Measurements from ENCODE around the gene TRIM72.

Gene TRIM72

GRCh38 chr16:31188450-31189411 lies 25.2 kb upstream of the TRIM72 start:
- Histone ChIP-seq H3K36me3 (replicated peaks in 1 of 2; ENCODE audit: control insufficient read depth in 2 of 2, insufficient read depth in 2 of 2, low read length in 2 of 2) (peaks cover 77 to 100% of the 10 kb centered on the region in 2 donors), H3K14ac (ENCODE audit: low read length) (no peak overlapping the region), H3K27ac (replicated peaks; ENCODE audit: low read length) (no peak overlapping the region)

DNA sequence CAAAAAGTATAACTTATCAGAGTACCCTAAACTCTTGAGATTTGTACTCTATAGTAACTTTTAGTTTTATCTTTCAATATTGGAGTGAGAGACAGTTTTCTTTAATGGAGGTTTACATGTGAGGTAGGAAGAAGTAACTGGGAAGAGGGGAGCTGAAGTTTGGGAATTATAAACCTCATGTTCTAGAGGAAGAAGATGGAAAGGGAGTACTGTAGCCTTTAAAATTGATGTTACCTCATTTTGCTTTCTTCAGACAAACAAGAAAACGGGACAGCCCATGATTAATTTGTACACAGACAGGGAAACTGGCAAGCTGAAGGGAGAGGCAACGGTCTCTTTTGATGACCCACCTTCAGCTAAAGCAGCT lies 24.5 kb upstream of the TRIM72 start:
- no peak overlapping the region for H3K14ac ChIP-seq (ENCODE audit: low read length)
- no peak overlapping the region for H4K8ac ChIP-seq (ENCODE audit: low read depth, low read length)
- no peak overlapping the region for H3K9ac ChIP-seq (ENCODE audit: low read depth, low read length, poor library complexity)
- H3K9me3 ChIP-seq (replicated peaks in 1 of 2; ENCODE audit: control insufficient read depth in 2 of 2, insufficient read depth in 1 of 2, low read depth in 1 of 2, low read length in 2 of 2), result no peaks in the 10 kb centered on the region
- no peak overlapping the region for H3K4ac ChIP-seq (ENCODE audit: low read length)
- H2BK12ac ChIP-seq (ENCODE audit: low read length), result no peak overlapping the region
- H3K27ac ChIP-seq (replicated peaks; ENCODE audit: low read length), result no peak overlapping the region
- no peak overlapping the region for H2AK5ac ChIP-seq (ENCODE audit: low read depth, low read length)
- no peak for DNase-seq (ENCODE audit: low spot score)
- H3K36me3 ChIP-seq (replicated peaks in 1 of 2; ENCODE audit: control insufficient read depth in 2 of 2, insufficient read depth in 2 of 2, low read length in 2 of 2), result peaks cover 78 to 100% of the 10 kb centered on the region in 2 donors
- no peak overlapping the region for H2BK15ac ChIP-seq (ENCODE audit: low read length)
- peaks cover 10% of the 10 kb centered on the region for H3K79me1 ChIP-seq (ENCODE audit: low read depth, low read length)
- H3K18ac ChIP-seq (ENCODE audit: low read length), result no peak overlapping the region
- no peak overlapping the region for H3K4me3 ChIP-seq (ENCODE audit: low read length in 2 of 2)
- no peak overlapping the region for H4K91ac ChIP-seq (ENCODE audit: low read depth, low read length, poor library complexity)
- no peak overlapping the region for H2BK5ac ChIP-seq (ENCODE audit: low read length)
- H3K27me3 ChIP-seq (ENCODE audit: control insufficient read depth in 3 of 3, insufficient read depth in 3 of 3, low read depth in 1 of 3, low read length in 3 of 3), result no peaks in the 10 kb centered on the region
- H2AFZ ChIP-seq (ENCODE audit: low read length), result no peak overlapping the region
- H3K4me2 ChIP-seq (ENCODE audit: insufficient read depth, low read length, poor library complexity, severe bottlenecking), result no peak overlapping the region
- no peak overlapping the region for H3K23ac ChIP-seq (ENCODE audit: low read depth, low read length, poor library complexity)
- H3K4me1 ChIP-seq (ENCODE audit: control insufficient read depth in 2 of 2, insufficient read depth in 1 of 2, low read depth in 1 of 2, low read length in 2 of 2), result no peaks in the 10 kb centered on the region
- H2BK120ac ChIP-seq (ENCODE audit: low read depth, low read length), result no peak overlapping the region
- no CpG with 5 or more reads among the region's 2 CpGs for WGBS, 2 donors (ENCODE audit: extremely low coverage in 2 of 2, insufficient read length in 2 of 2, insufficient replicate concordance in 1 of 2)

More at GRCh38 chr16:31188450-31189411, 25.2 kb upstream of the TRIM72 start:
- no peak overlapping the region for H4K8ac ChIP-seq (ENCODE audit: low read depth, low read length)
- H3K79me1 ChIP-seq (ENCODE audit: low read depth, low read length), result peaks cover 10% of the 10 kb centered on the region
- no peak overlapping the region for H2AK5ac ChIP-seq (ENCODE audit: low read depth, low read length)
- H2BK5ac ChIP-seq (ENCODE audit: low read length), result no peak overlapping the region
- H2AFZ ChIP-seq (ENCODE audit: low read length), result no peak overlapping the region
- peaks cover 0 to 2% of the 10 kb centered on the region in 2 donors for H3K4me1 ChIP-seq (ENCODE audit: control insufficient read depth in 2 of 2, insufficient read depth in 1 of 2, low read depth in 1 of 2, low read length in 2 of 2)
- no peak overlapping the region for H3K4me3 ChIP-seq (ENCODE audit: low read length in 2 of 2)
- H3K23ac ChIP-seq (ENCODE audit: low read depth, low read length, poor library complexity), result no peak overlapping the region
- WGBS, 2 donors (ENCODE audit: extremely low coverage in 2 of 2, insufficient read length in 2 of 2, insufficient replicate concordance in 1 of 2), result no CpG with 5 or more reads among the region's 3 CpGs
- H3K4me2 ChIP-seq (ENCODE audit: insufficient read depth, low read length, poor library complexity, severe bottlenecking), result no peak overlapping the region
- no peaks in the 10 kb centered on the region for H3K27me3 ChIP-seq (ENCODE audit: control insufficient read depth in 3 of 3, insufficient read depth in 3 of 3, low read depth in 1 of 3, low read length in 3 of 3)
- no peak overlapping the region for H4K91ac ChIP-seq (ENCODE audit: low read depth, low read length, poor library complexity)
- no peak overlapping the region for H3K18ac ChIP-seq (ENCODE audit: low read length)
- no peak overlapping the region for H2BK12ac ChIP-seq (ENCODE audit: low read length)
- H2BK15ac ChIP-seq (ENCODE audit: low read length), result no peak overlapping the region
- H3K9ac ChIP-seq (ENCODE audit: low read depth, low read length, poor library complexity), result no peak overlapping the region
- H3K4ac ChIP-seq (ENCODE audit: low read length), result no peak overlapping the region
- no peaks in the 10 kb centered on the region for H3K9me3 ChIP-seq (replicated peaks in 1 of 2; ENCODE audit: control insufficient read depth in 2 of 2, insufficient read depth in 1 of 2, low read depth in 1 of 2, low read length in 2 of 2)
- no peak overlapping the region for H2BK120ac ChIP-seq (ENCODE audit: low read depth, low read length)
- DNase-seq (ENCODE audit: low spot score), result no peak

DNA sequence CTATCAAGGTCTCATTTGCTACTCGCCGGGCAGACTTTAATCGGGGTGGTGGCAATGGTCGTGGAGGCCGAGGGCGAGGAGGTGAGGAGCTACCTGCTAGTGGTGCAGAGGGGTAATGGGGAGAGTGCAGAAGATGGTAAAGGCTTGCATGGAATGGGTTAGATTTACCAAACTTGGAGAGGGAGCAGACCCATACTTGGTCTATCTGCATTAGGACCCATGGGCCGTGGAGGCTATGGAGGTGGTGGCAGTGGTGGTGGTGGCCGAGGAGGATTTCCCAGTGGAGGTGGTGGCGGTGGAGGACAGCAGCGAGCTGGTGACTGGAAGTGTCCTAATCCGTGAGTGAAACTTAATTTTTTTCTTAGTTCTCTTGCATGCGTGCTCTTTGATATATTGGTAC lies 23.9 kb upstream of the TRIM72 start:
- Histone ChIP-seq H2BK5ac (ENCODE audit: low read length) (no peak overlapping the region), H3K4ac (ENCODE audit: low read length) (no peak overlapping the region), H3K27me3 (ENCODE audit: control insufficient read depth in 3 of 3, insufficient read depth in 3 of 3, low read depth in 1 of 3, low read length in 3 of 3) (no peaks in the 10 kb centered on the region), H3K23ac (ENCODE audit: low read depth, low read length, poor library complexity) (no peak overlapping the region), H4K91ac (ENCODE audit: low read depth, low read length, poor library complexity) (no peak overlapping the region), H3K14ac (ENCODE audit: low read length) (no peak overlapping the region), H3K4me1 (ENCODE audit: control insufficient read depth in 2 of 2, insufficient read depth in 1 of 2, low read depth in 1 of 2, low read length in 2 of 2) (no peaks in the 10 kb centered on the region), H3K4me3 (ENCODE audit: low read length in 2 of 2) (no peak overlapping the region), H3K9ac (ENCODE audit: low read depth, low read length, poor library complexity) (peak overlapping the region; percentile 32), H3K27ac (replicated peaks; ENCODE audit: low read length) (no peak overlapping the region), H3K4me2 (ENCODE audit: insufficient read depth, low read length, poor library complexity, severe bottlenecking) (no peak overlapping the region), H4K8ac (ENCODE audit: low read depth, low read length) (no peak overlapping the region), H2BK12ac (ENCODE audit: low read length) (no peak overlapping the region), H3K9me3 (replicated peaks in 1 of 2; ENCODE audit: control insufficient read depth in 2 of 2, insufficient read depth in 1 of 2, low read depth in 1 of 2, low read length in 2 of 2) (no peaks in the 10 kb centered on the region), H3K36me3 (replicated peaks in 1 of 2; ENCODE audit: control insufficient read depth in 2 of 2, insufficient read depth in 2 of 2, low read length in 2 of 2) (peaks cover 79 to 100% of the 10 kb centered on the region in 2 donors), H2AK5ac (ENCODE audit: low read depth, low read length) (no peak overlapping the region), H2BK15ac (ENCODE audit: low read length) (no peak overlapping the region), H3K18ac (ENCODE audit: low read length) (no peak overlapping the region), H3K79me1 (ENCODE audit: low read depth, low read length) (peaks cover 6% of the 10 kb centered on the region), H2BK120ac (ENCODE audit: low read depth, low read length) (no peak overlapping the region), H2AFZ (ENCODE audit: low read length) (no peak overlapping the region)
- no CpG with 5 or more reads among the region's 12 CpGs for WGBS, 2 donors (ENCODE audit: extremely low coverage in 2 of 2, insufficient read length in 2 of 2, insufficient replicate concordance in 1 of 2)
- DNase-seq (ENCODE audit: low spot score), result no peak

DNA sequence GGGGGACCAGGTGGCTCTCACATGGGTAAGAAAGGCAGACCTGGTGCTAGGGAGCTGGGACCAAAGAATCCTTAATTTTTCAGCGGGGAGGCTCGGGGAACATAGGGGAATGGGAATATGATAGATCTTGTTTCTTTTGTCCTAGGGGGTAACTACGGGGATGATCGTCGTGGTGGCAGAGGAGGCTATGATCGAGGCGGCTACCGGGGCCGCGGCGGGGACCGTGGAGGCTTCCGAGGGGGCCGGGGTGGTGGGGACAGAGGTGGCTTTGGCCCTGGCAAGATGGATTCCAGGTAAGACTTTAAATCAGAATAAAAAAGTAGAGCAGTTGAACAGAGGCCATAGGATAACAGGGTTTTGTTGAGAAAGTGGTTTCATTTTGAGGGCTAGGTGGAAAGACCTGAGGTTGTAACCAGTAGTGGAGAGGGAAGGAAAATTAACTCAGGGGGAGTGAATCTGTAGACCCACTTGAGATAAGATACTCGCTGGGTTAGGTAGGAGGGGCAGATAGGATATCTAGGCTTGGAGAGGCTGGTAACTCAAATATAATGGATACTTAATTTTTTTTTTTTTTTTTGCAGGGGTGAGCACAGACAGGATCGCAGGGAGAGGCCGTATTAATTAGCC lies 23.0 kb upstream of the TRIM72 start:
- peaks cover 76 to 100% of the 10 kb centered on the region in 2 donors for H3K36me3 ChIP-seq (replicated peaks in 1 of 2; ENCODE audit: control insufficient read depth in 2 of 2, insufficient read depth in 2 of 2, low read length in 2 of 2)
- H3K79me1 ChIP-seq (ENCODE audit: low read depth, low read length), result peaks cover 5% of the 10 kb centered on the region
- H3K4me2 ChIP-seq (ENCODE audit: insufficient read depth, low read length, poor library complexity, severe bottlenecking), result no peak overlapping the region
- H3K4me1 ChIP-seq (ENCODE audit: control insufficient read depth in 2 of 2, insufficient read depth in 1 of 2, low read depth in 1 of 2, low read length in 2 of 2), result no peaks in the 10 kb centered on the region
- no peak overlapping the region for H3K14ac ChIP-seq (ENCODE audit: low read length)
- no peaks in the 10 kb centered on the region for H3K27me3 ChIP-seq (ENCODE audit: control insufficient read depth in 3 of 3, insufficient read depth in 3 of 3, low read depth in 1 of 3, low read length in 3 of 3)
- DNase-seq (ENCODE audit: low spot score), result no peak
- no peak overlapping the region for H3K4me3 ChIP-seq (ENCODE audit: low read length in 2 of 2)
- no peak overlapping the region for H3K4ac ChIP-seq (ENCODE audit: low read length)
- H3K9me3 ChIP-seq (replicated peaks in 1 of 2; ENCODE audit: control insufficient read depth in 2 of 2, insufficient read depth in 1 of 2, low read depth in 1 of 2, low read length in 2 of 2), result no peaks in the 10 kb centered on the region
- no peak overlapping the region for H4K91ac ChIP-seq (ENCODE audit: low read depth, low read length, poor library complexity)
- no peak overlapping the region for H2BK120ac ChIP-seq (ENCODE audit: low read depth, low read length)
- no CpG with 5 or more reads among the region's 17 CpGs for WGBS, 2 donors (ENCODE audit: extremely low coverage in 2 of 2, insufficient read length in 2 of 2, insufficient replicate concordance in 1 of 2)
- H3K18ac ChIP-seq (ENCODE audit: low read length), result no peak overlapping the region
- H4K8ac ChIP-seq (ENCODE audit: low read depth, low read length), result no peak overlapping the region
- no peak overlapping the region for H3K23ac ChIP-seq (ENCODE audit: low read depth, low read length, poor library complexity)
- no peak overlapping the region for H2BK5ac ChIP-seq (ENCODE audit: low read length)
- no peak overlapping the region for H2BK15ac ChIP-seq (ENCODE audit: low read length)
- no peak overlapping the region for H3K9ac ChIP-seq (ENCODE audit: low read depth, low read length, poor library complexity)
- no peak overlapping the region for H2BK12ac ChIP-seq (ENCODE audit: low read length)
- H2AFZ ChIP-seq (ENCODE audit: low read length), result no peak overlapping the region
- H2AK5ac ChIP-seq (ENCODE audit: low read depth, low read length), result no peak overlapping the region
- H3K27ac ChIP-seq (replicated peaks; ENCODE audit: low read length), result no peak overlapping the region
